ENCODE results near the gene TMEM163.

GRCh38 chr2:134420259-134420658 lies 298.5 kb downstream of the TMEM163 start:
- no peak for TF ChIP-seq CTCF (IDR thresholded peaks at IDR 0.05)
- no peak for TF ChIP-seq POLR2A (IDR thresholded peaks at IDR 0.05)

All from body of pancreas (tissue), 4 donors.